GM06990 (cell line): Measurements from ENCODE around the gene SYT17.

Source experiments
- DNase-seq: peaks from one replicate; pipeline ENCODE4 v3.0.0-alpha.2; 2011; ENCODE audit not compliant: insufficient read length; ENCODE audit errors: extremely low read depth
- H3K27me3 ChIP-seq: replicated peaks from 2 replicates; pipeline ENCODE4 v1.6.0; 2011; ENCODE audit warnings: low read length; ENCODE audit not compliant: control insufficient read depth, insufficient read depth
- H3K36me3 ChIP-seq: 2 replicates; pipeline ENCODE4 v1.5.1; 2011; ENCODE audit warnings: low read length; ENCODE audit not compliant: control insufficient read depth, insufficient read depth
- H3K4me3 ChIP-seq: replicated peaks from 2 replicates; pipeline ENCODE4 v1.5.1; 2011; ENCODE audit warnings: low read depth, mild to moderate bottlenecking, control low read depth, low read length
- TF ChIP-seq, protein P1 (sequence below): IDR thresholded peaks from 2 replicates; pipeline ENCODE4 v1.5.1; 2011; ENCODE audit warnings: low read length, control low read depth, mild to moderate bottlenecking, inconsistent platforms; ENCODE audit not compliant: insufficient read depth, poor library complexity, severe bottlenecking

The SYT17 gene

DNA sequence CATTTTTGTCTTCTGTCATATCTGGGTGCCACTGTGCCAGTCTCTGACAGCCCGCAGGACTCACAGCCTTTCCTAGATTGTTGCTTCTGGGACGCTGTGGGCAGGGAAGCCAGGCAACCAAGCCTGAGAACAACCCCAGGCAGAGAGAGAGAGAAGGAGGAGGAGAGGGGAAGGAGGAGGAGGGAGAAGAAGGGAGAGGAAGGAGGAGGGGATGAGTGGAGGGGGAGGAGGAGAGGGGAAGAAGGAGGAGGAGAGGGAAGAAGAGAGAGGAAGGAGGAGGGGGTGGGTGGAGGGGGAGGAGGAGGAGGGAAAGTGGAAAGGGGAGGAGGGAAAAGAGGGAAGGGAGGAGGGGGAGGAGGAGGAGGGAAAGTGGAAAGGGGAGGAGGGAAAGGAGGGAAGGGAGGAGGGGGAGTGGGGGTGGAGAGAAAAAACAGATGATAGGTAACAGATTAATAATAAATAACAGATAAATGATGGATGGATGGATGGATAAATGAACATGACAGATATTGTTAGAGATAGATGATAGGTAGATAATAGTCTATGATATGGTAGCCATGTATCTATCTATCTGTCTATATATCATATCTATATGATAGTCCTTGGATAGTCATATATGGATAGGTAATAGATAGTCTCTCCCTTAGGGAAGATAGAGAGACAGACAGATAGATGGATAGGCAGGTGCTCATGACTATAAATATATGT is 146.8 kb downstream of the SYT17 start:
- Histone ChIP-seq H3K4me3 (no peak overlapping the region), H3K27me3 (no peaks in the 10 kb centered on the region), H3K36me3 (no peaks in the 10 kb centered on the region)
- TF ChIP-seq, protein P1, sequence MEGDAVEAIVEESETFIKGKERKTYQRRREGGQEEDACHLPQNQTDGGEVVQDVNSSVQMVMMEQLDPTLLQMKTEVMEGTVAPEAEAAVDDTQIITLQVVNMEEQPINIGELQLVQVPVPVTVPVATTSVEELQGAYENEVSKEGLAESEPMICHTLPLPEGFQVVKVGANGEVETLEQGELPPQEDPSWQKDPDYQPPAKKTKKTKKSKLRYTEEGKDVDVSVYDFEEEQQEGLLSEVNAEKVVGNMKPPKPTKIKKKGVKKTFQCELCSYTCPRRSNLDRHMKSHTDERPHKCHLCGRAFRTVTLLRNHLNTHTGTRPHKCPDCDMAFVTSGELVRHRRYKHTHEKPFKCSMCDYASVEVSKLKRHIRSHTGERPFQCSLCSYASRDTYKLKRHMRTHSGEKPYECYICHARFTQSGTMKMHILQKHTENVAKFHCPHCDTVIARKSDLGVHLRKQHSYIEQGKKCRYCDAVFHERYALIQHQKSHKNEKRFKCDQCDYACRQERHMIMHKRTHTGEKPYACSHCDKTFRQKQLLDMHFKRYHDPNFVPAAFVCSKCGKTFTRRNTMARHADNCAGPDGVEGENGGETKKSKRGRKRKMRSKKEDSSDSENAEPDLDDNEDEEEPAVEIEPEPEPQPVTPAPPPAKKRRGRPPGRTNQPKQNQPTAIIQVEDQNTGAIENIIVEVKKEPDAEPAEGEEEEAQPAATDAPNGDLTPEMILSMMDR: no peak
- DNase-seq: no peak

DNA sequence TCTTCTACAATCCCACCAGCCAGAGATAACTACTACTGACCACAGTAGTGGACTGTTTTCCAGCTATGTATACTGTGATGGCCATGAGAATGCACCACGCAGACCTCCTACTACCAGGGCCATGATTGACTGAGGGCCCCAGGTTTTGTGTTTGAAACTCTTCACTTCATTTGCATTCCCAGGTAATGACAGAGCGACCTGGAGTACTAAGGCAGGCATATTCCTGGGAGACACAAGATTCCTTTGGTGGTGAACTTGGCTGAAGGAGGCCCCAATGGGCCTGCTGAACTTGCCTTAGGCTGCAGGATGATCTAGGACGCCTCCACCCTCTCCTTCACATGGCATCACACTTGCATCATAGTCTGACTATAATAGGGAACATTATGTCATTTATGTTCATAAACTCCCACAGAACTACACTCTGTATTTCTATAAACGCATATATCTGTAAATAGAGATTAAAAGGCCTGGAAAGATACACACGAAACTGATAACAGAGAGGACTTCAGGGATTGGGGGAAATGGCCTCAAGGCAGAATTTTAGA is 147.9 kb downstream of the SYT17 start:
- TF ChIP-seq, protein P1: no peak
- Histone ChIP-seq H3K4me3 (no peak overlapping the region), H3K27me3 (no peaks in the 10 kb centered on the region), H3K36me3 (no peaks in the 10 kb centered on the region)
- no peak for DNase-seq

DNA sequence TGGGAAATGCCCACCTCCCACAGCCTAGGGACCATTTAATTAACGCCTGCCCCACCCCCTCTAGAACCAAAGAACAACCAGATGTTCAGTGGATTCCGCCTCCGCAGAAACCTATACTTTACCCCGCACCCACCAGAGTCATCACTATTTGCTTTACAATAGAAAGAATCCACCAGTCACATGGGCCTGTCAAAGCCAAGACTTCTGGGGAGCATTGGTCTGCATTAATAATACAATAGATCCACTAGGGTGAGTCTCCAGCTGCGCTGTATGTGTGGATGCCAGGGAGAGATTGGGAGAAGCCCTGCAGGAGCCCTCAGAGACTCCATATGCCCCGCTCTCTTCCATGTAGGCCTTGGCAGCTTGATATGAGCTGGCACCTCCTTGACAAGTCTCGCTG is 148.8 kb downstream of the SYT17 start:
- H3K4me3 ChIP-seq: no peak overlapping the region
- no peak for DNase-seq
- TF ChIP-seq, protein P1: no peak

More for the DNA sequence above, 148.8 kb downstream of the SYT17 start:
- Histone ChIP-seq H3K36me3 (no peaks in the 10 kb centered on the region), H3K27me3 (no peaks in the 10 kb centered on the region)
